ENCODE data around the gene TRIM61.
"Not testable (repeated sequence)": the region's sequence is repeated elsewhere in the genome, so short reads cannot be mapped to it uniquely, and the experiment has no call there.

GRCh38 chr4:165019995-165020394 is 42.5 kb upstream of the TRIM61 start:
- TF ChIP-seq POLR2AphosphoS5 (IDR thresholded peaks at IDR 0.05; ENCODE audit: low read depth, low read length); POLR2A (IDR thresholded peaks at IDR 0.05; ENCODE audit: low read depth, low read length); PAX5 (IDR thresholded peaks at IDR 0.05; ENCODE audit: insufficient read depth, low read length, severe bottlenecking); TAF1 (IDR thresholded peaks at IDR 0.05; ENCODE audit: low read depth, low read length): not testable (repeated sequence)

Data from GM12891 (cell line).